Measurements from ENCODE around the gene UGT1A10.
"Not testable (repeated sequence)": the region's sequence is repeated elsewhere in the genome, so short reads cannot be mapped to it uniquely, and the experiment has no call there.

Gene UGT1A10

GRCh38 chr2:233700028-233700635, 63.9 kb downstream of the UGT1A10 start:
- H3K4me2 ChIP-seq (ENCODE audit: low read depth, low read length, poor library complexity, severe bottlenecking): no peak overlapping the region
- no peaks in the 10 kb centered on the region for H3K4me1 ChIP-seq (ENCODE audit: insufficient read depth, low read length, poor library complexity, severe bottlenecking)
- H3K9me3 ChIP-seq (ENCODE audit: insufficient read depth, low read depth, low read length): no peaks in the 10 kb centered on the region
- TF ChIP-seq EZH2phosphoT487 (IDR thresholded peaks at IDR 0.05; ENCODE audit: borderline replicate concordance) (no peak), CTCF (conservative IDR thresholded peaks at IDR 0.05; ENCODE audit: low read length) (no peak)
- no peak overlapping the region for H3K9ac ChIP-seq (ENCODE audit: low read depth, low read length, poor library complexity, severe bottlenecking)
- no peak overlapping the region for H3K4me3 ChIP-seq (ENCODE audit: low read length, poor library complexity, severe bottlenecking)
- no peaks in the 10 kb centered on the region for H3K27me3 ChIP-seq (ENCODE audit: insufficient read depth, low read length, poor library complexity, severe bottlenecking)
- H3K9me2 ChIP-seq (replicated peaks; ENCODE audit: low read depth, low read length): no peaks in the 10 kb centered on the region
- no peak overlapping the region for H2AFZ ChIP-seq (ENCODE audit: low read length)
- H4K20me1 ChIP-seq (ENCODE audit: insufficient read depth, low read length, poor library complexity, severe bottlenecking): no peaks in the 10 kb centered on the region
- no peaks in the 10 kb centered on the region for H3F3A ChIP-seq (ENCODE audit: low read depth)
- no peaks in the 10 kb centered on the region for H3K36me3 ChIP-seq (ENCODE audit: insufficient read depth, low read length)
- no peaks in the 10 kb centered on the region for H3K79me2 ChIP-seq (ENCODE audit: insufficient read depth, low read length)

GRCh38 chr2:233700842-233701241, 64.6 kb downstream of the UGT1A10 start:
- not testable (repeated sequence) for H3K9me3 ChIP-seq (ENCODE audit: insufficient read depth, low read depth, low read length); H3K4me1 ChIP-seq (ENCODE audit: insufficient read depth, low read length, poor library complexity, severe bottlenecking); H2AFZ ChIP-seq (ENCODE audit: low read length); H3K79me2 ChIP-seq (ENCODE audit: insufficient read depth, low read length); H3K9ac ChIP-seq (ENCODE audit: low read depth, low read length, poor library complexity, severe bottlenecking); H4K20me1 ChIP-seq (ENCODE audit: insufficient read depth, low read length, poor library complexity, severe bottlenecking); H3F3A ChIP-seq (ENCODE audit: low read depth); H3K4me2 ChIP-seq (ENCODE audit: low read depth, low read length, poor library complexity, severe bottlenecking); H3K27me3 ChIP-seq (ENCODE audit: insufficient read depth, low read length, poor library complexity, severe bottlenecking); H3K9me2 ChIP-seq (replicated peaks; ENCODE audit: low read depth, low read length); H3K4me3 ChIP-seq (ENCODE audit: low read length, poor library complexity, severe bottlenecking); H3K36me3 ChIP-seq (ENCODE audit: insufficient read depth, low read length)

- H3K79me2 ChIP-seq (ENCODE audit: insufficient read depth, low read length): no peaks in the 10 kb centered on the region
- no peak for TF ChIP-seq CTCF (conservative IDR thresholded peaks at IDR 0.05; ENCODE audit: low read length)
- no peak for TF ChIP-seq EZH2phosphoT487 (IDR thresholded peaks at IDR 0.05; ENCODE audit: borderline replicate concordance)
- H3K9ac ChIP-seq (ENCODE audit: low read depth, low read length, poor library complexity, severe bottlenecking): no peak overlapping the region
- H3F3A ChIP-seq (ENCODE audit: low read depth): no peaks in the 10 kb centered on the region
- no peak overlapping the region for H3K4me3 ChIP-seq (ENCODE audit: low read length, poor library complexity, severe bottlenecking)
- H3K4me1 ChIP-seq (ENCODE audit: insufficient read depth, low read length, poor library complexity, severe bottlenecking): no peaks in the 10 kb centered on the region
- H3K4me2 ChIP-seq (ENCODE audit: low read depth, low read length, poor library complexity, severe bottlenecking): no peak overlapping the region
- H4K20me1 ChIP-seq (ENCODE audit: insufficient read depth, low read length, poor library complexity, severe bottlenecking): no peaks in the 10 kb centered on the region
- no peak overlapping the region for H2AFZ ChIP-seq (ENCODE audit: low read length)
- no peaks in the 10 kb centered on the region for H3K9me2 ChIP-seq (replicated peaks; ENCODE audit: low read depth, low read length)
- no peaks in the 10 kb centered on the region for H3K9me3 ChIP-seq (ENCODE audit: insufficient read depth, low read depth, low read length)
- no peaks in the 10 kb centered on the region for H3K27me3 ChIP-seq (ENCODE audit: insufficient read depth, low read length, poor library complexity, severe bottlenecking)
- no peaks in the 10 kb centered on the region for H3K36me3 ChIP-seq (ENCODE audit: insufficient read depth, low read length)
Measured at GRCh38 chr2:233702238-233702637, 66.0 kb downstream of the UGT1A10 start.

- Histone ChIP-seq H3F3A (ENCODE audit: low read depth) (no peaks in the 10 kb centered on the region), H3K9me3 (ENCODE audit: insufficient read depth, low read depth, low read length) (no peaks in the 10 kb centered on the region), H3K4me1 (ENCODE audit: insufficient read depth, low read length, poor library complexity, severe bottlenecking) (no peaks in the 10 kb centered on the region), H3K9me2 (replicated peaks; ENCODE audit: low read depth, low read length) (no peaks in the 10 kb centered on the region), H3K27me3 (ENCODE audit: insufficient read depth, low read length, poor library complexity, severe bottlenecking) (no peaks in the 10 kb centered on the region), H3K9ac (ENCODE audit: low read depth, low read length, poor library complexity, severe bottlenecking) (no peak overlapping the region), H3K4me3 (ENCODE audit: low read length, poor library complexity, severe bottlenecking) (no peak overlapping the region), H2AFZ (ENCODE audit: low read length) (no peak overlapping the region), H3K4me2 (ENCODE audit: low read depth, low read length, poor library complexity, severe bottlenecking) (no peak overlapping the region), H4K20me1 (ENCODE audit: insufficient read depth, low read length, poor library complexity, severe bottlenecking) (no peaks in the 10 kb centered on the region), H3K79me2 (ENCODE audit: insufficient read depth, low read length) (no peaks in the 10 kb centered on the region), H3K36me3 (ENCODE audit: insufficient read depth, low read length) (no peaks in the 10 kb centered on the region)
- TF ChIP-seq EZH2phosphoT487 (IDR thresholded peaks at IDR 0.05; ENCODE audit: borderline replicate concordance) (no peak), CTCF (conservative IDR thresholded peaks at IDR 0.05; ENCODE audit: low read length) (no peak)
Measured at GRCh38 chr2:233705911-233706506, 69.8 kb downstream of the UGT1A10 start.

Data from Loucy (cell line).